Keratinocyte (primary cell): Measurements from ENCODE around the gene FRMPD1. TPM values are rescaled to one million over a fixed set of nuclear protein-coding genes. Genes with fewer than 3 reads are reported as not detected.

Experiments
- DNase-seq: peaks from one replicate; pipeline ENCODE4 v3.0.0-alpha.2; 2011; ENCODE audit warnings: low read depth, missing footprints, low spot score
- FAIRE-seq: peaks from 2 replicates; lab custom pipeline; 2011; peaks lifted over from hg19 to GRCh38; lab: Jason Lieb, UNC
- H2AFZ ChIP-seq: 2 replicates; pipeline ENCODE4 v1.6.0; 2012; ENCODE audit warnings: low read length, control low read depth, inconsistent platforms; ENCODE audit not compliant: control insufficient read depth
- H3K27ac ChIP-seq: 2 replicates; pipeline ENCODE4 v1.5.1; 2011; ENCODE audit warnings: low read length; ENCODE audit not compliant: control insufficient read depth, insufficient read depth
- H3K27me3 ChIP-seq: 3 replicates; pipeline ENCODE4 v1.6.0; 2011; ENCODE audit warnings: low read length; ENCODE audit not compliant: control insufficient read depth, insufficient read depth; ENCODE audit errors: extremely low read depth
- H3K36me3 ChIP-seq, 2 experiments: 2 replicates in 1 of 2; 3 replicates in 1 of 2; pipeline ENCODE4 v1.5.1; 2011; ENCODE audit warnings: low read length in 2 of 2, mild to moderate bottlenecking in 1 of 2; ENCODE audit not compliant: control insufficient read depth in 2 of 2, insufficient read depth in 2 of 2; ENCODE audit errors: extremely low read depth in 1 of 2
- H3K4me1 ChIP-seq: 3 replicates; pipeline ENCODE4 v1.5.1; 2011; ENCODE audit warnings: low read length; ENCODE audit not compliant: control insufficient read depth, insufficient read depth; ENCODE audit errors: extremely low read depth
- H3K4me2 ChIP-seq: 3 replicates; pipeline ENCODE4 v1.6.0; 2011; ENCODE audit warnings: low read depth, low read length; ENCODE audit not compliant: control insufficient read depth, insufficient read depth; ENCODE audit errors: extremely low read depth
- H3K4me3 ChIP-seq, 3 experiments: fragments of 200-600 bp in 1 of 3; sonication (generic) in 1 of 3; 2 replicates in 2 of 3; 3 replicates in 1 of 3; pipeline ENCODE4 v1.5.1; 2011 to 2016; ENCODE audit warnings: low read length in 3 of 3, mild to moderate bottlenecking in 3 of 3, control low read depth in 2 of 3, inconsistent platforms in 1 of 3, low read depth in 1 of 3, mixed read lengths in 1 of 3, mixed run types in 1 of 3, moderate library complexity in 1 of 3; ENCODE audit not compliant: control insufficient read depth in 2 of 3, insufficient read depth in 2 of 3; ENCODE audit errors: extremely low read depth in 1 of 3
- H3K79me2 ChIP-seq: 2 replicates; pipeline ENCODE4 v1.6.0; 2012; ENCODE audit warnings: low read length; ENCODE audit not compliant: control insufficient read depth, insufficient read depth
- H3K9ac ChIP-seq: 3 replicates; pipeline ENCODE4 v1.6.0; 2011; ENCODE audit warnings: low read length; ENCODE audit not compliant: control insufficient read depth, insufficient read depth; ENCODE audit errors: extremely low read depth
- H3K9me1 ChIP-seq: 3 replicates; pipeline ENCODE4 v1.6.0; 2011; ENCODE audit warnings: low read length; ENCODE audit not compliant: control insufficient read depth, insufficient read depth; ENCODE audit errors: extremely low read depth
- H3K9me3 ChIP-seq: 2 replicates; pipeline ENCODE4 v1.5.1; 2012; ENCODE audit warnings: low read depth, low read length; ENCODE audit not compliant: control insufficient read depth
- H4K20me1 ChIP-seq: 3 replicates; pipeline ENCODE4 v1.6.0; 2011; ENCODE audit warnings: low read length; ENCODE audit not compliant: control insufficient read depth, insufficient read depth; ENCODE audit errors: extremely low read depth
- CTCF ChIP-seq, 3 experiments: IDR thresholded peaks in 1 of 3; conservative IDR thresholded peaks in 1 of 3; optimal IDR thresholded peaks in 1 of 3; 2 replicates in 2 of 3; 3 replicates in 1 of 3; pipeline versions ENCODE3 to v1.5.1; 2011; ENCODE audit warnings: low read length in 3 of 3, mild to moderate bottlenecking in 3 of 3, moderate library complexity in 2 of 3, control low read depth in 1 of 3, inconsistent platforms in 1 of 3; ENCODE audit not compliant: insufficient read depth in 2 of 3; ENCODE audit errors: extremely low read depth in 1 of 3
- EZH2 ChIP-seq: IDR thresholded peaks from one replicate; pipeline ENCODE4 v1.6.1; 2012; ENCODE audit warnings: inconsistent platforms, mild to moderate bottlenecking, low read length, moderate library complexity
- dilution Hi-C: fragments of 300-500 bp; cut with MboI; formaldehyde crosslinking; loops from one replicate; pipeline ENCODE4 v1.7.0; 2020; ENCODE audit warnings: low sequenced_read_pairs; ENCODE audit not compliant: extremely low pct_ligation_motif_present
- polyA plus RNA-seq, 5 experiments: library from polyadenylated mRNA; depleted of rRNA in 3 of 5; stranded (reverse) in 3 of 5; stranded (forward) in 1 of 5; unstranded in 1 of 5; fragments of >200 nt; gene quantifications; 1 replicate in 1 of 5; 2 replicates in 3 of 5; 3 replicates in 1 of 5; pipeline versions ENCODE4 v1.2.1 to v1.2.3, GENCODE V29; 2011 to 2012; ENCODE audit warnings: missing spikeins in 2 of 5, low read depth in 1 of 5, low replicate concordance in 1 of 5

FRMPD1 gene
- polyA plus RNA-seq, 1 donor (not counting 4 experiments of a cell fraction or from before 2014, with no cell fraction given): 0.01 TPM

GRCh38 chr9:37796232-37796631 is 145.5 kb downstream of the FRMPD1 start:
- Histone ChIP-seq H2AFZ (no peak overlapping the region), H3K9ac (no peak overlapping the region), H3K27me3 (no peaks in the 10 kb centered on the region), H3K27ac (no peak overlapping the region), H3K36me3 (no peaks in the 10 kb centered on the region), H3K4me1 (peaks cover 4% of the 10 kb centered on the region), H3K4me2 (no peak overlapping the region), H4K20me1 (no peaks in the 10 kb centered on the region), H3K4me3 (no peak overlapping the region), H3K79me2 (peaks cover 5% of the 10 kb centered on the region), H3K9me1 (no peaks in the 10 kb centered on the region), H3K9me3 (no peaks in the 10 kb centered on the region)
- TF ChIP-seq CTCF (optimal IDR thresholded peaks at IDR 0.05 in 1 of 3, IDR thresholded peaks at IDR 0.05 in 1 of 3, conservative IDR thresholded peaks at IDR 0.05 in 1 of 3; ENCODE audit: extremely low read depth in 1 of 3, insufficient read depth in 2 of 3, low read length in 3 of 3) (no peak), EZH2 (no peak)
- FAIRE-seq: no peak
- no peak for DNase-seq
- dilution Hi-C loops: no loop called here

Other genes starting within 250 kb of the FRMPD1 start
- gene GRHPR, start 228.3 kb upstream of the FRMPD1 start, polyA plus RNA-seq: 116 to 173 TPM (median 130 TPM) in 3 replicates
- gene ZBTB5, start 185.5 kb upstream of the FRMPD1 start, polyA plus RNA-seq: 10.2 to 14.5 TPM (median 12.6 TPM) in 3 replicates
- 31.8 to 44.4 TPM (median 39.9 TPM) in 3 replicates for gene POLR1E, start 165.0 kb upstream of the FRMPD1 start, polyA plus RNA-seq
- gene FBXO10, start 74.6 kb upstream of the FRMPD1 start, polyA plus RNA-seq: 4.1 to 6.6 TPM (median 5.1 TPM) in 3 replicates
- 175 to 232 TPM (median 193 TPM) in 3 replicates for gene TOMM5, start 58.4 kb upstream of the FRMPD1 start, polyA plus RNA-seq
- gene TRMT10B, start 102.9 kb downstream of the FRMPD1 start, polyA plus RNA-seq: 4.0 to 6.9 TPM (median 6.8 TPM) in 3 replicates
- 24.8 to 48.8 TPM (median 37.1 TPM) in 3 replicates for gene EXOSC3, start 134.1 kb downstream of the FRMPD1 start, polyA plus RNA-seq
- gene DCAF10, start 149.8 kb downstream of the FRMPD1 start, polyA plus RNA-seq: 27.6 to 29.7 TPM (median 29.2 TPM) in 3 replicates